ENCODE measurements around the gene MPO.

Gene MPO

GRCh38 chr17:58228679-58229078, 52.1 kb downstream of the MPO start:
- in situ Hi-C loops (cut with MboI; ENCODE audit: low pct_unique_long_range_greater_than_20kb, low sequenced_read_pairs, unreplicated experiment): no loop called here
- DNase-seq (ENCODE audit: low spot score): no peak

GRCh38 chr17:58227733-58228132, 53.0 kb downstream of the MPO start:
- DNase-seq (ENCODE audit: low spot score): no peak
- TF ChIP-seq CTCF (IDR thresholded peaks at IDR 0.05; ENCODE audit: extremely low read depth, insufficient read depth, missing control alignments): no peak
- in situ Hi-C loops (cut with MboI; ENCODE audit: low pct_unique_long_range_greater_than_20kb, low sequenced_read_pairs, unreplicated experiment): no loop called here

More at GRCh38 chr17:58228679-58229078, 52.1 kb downstream of the MPO start:
- no peak for TF ChIP-seq CTCF (IDR thresholded peaks at IDR 0.05; ENCODE audit: extremely low read depth, insufficient read depth, missing control alignments)

- TF ChIP-seq CTCF (IDR thresholded peaks at IDR 0.05; ENCODE audit: extremely low read depth, insufficient read depth, missing control alignments): no peak
- DNase-seq (ENCODE audit: low spot score): no peak
- in situ Hi-C loops (cut with MboI; ENCODE audit: low pct_unique_long_range_greater_than_20kb, low sequenced_read_pairs, unreplicated experiment): no loop called here
Measured at GRCh38 chr17:58224315-58224714, 56.4 kb downstream of the MPO start.

All from GM13977 (cell line).